Measurements from ENCODE around the gene EXOC3.

Gene EXOC3

GRCh38 chr5:509611-510185 lies 66.7 kb downstream of the EXOC3 start:
- no peak overlapping the region for H3K27ac ChIP-seq
- DNase-seq: no peak
- no peak for TF ChIP-seq CTCF (IDR thresholded peaks at IDR 0.05; ENCODE audit: low read depth, low read length, missing control alignments)
- in situ Hi-C loops (cut with HindIII; ENCODE audit: low pct_ligation_motif_present, low sequenced_read_pairs): no loop called here
- no peak overlapping the region for H3K4me3 ChIP-seq (ENCODE audit: low read depth, low read length)
- peaks cover 17% of the 10 kb centered on the region for H3K27me3 ChIP-seq (replicated peaks)
- H3K36me3 ChIP-seq (replicated peaks): no peaks in the 10 kb centered on the region

- Histone ChIP-seq H3K27me3 (replicated peaks) (peaks cover 16% of the 10 kb centered on the region), H3K4me3 (ENCODE audit: low read depth, low read length) (no peak overlapping the region), H3K36me3 (replicated peaks) (no peaks in the 10 kb centered on the region), H3K27ac (no peak overlapping the region)
- no peak for DNase-seq
- TF ChIP-seq CTCF (IDR thresholded peaks at IDR 0.05; ENCODE audit: low read depth, low read length, missing control alignments): no peak
- in situ Hi-C loops (cut with HindIII; ENCODE audit: low pct_ligation_motif_present, low sequenced_read_pairs): no loop called here
These were observed 67.5 kb downstream of the EXOC3 start for GRCh38 chr5:510521-510920.

GRCh38 chr5:511476-511875 lies 68.5 kb downstream of the EXOC3 start:
- TF ChIP-seq CTCF (IDR thresholded peaks at IDR 0.05; ENCODE audit: low read depth, low read length, missing control alignments): no peak
- H3K36me3 ChIP-seq (replicated peaks): no peaks in the 10 kb centered on the region
- in situ Hi-C loops (cut with HindIII; ENCODE audit: low pct_ligation_motif_present, low sequenced_read_pairs): no loop called here
- peaks cover 16% of the 10 kb centered on the region for H3K27me3 ChIP-seq (replicated peaks)
- no peak for DNase-seq
- H3K4me3 ChIP-seq (ENCODE audit: low read depth, low read length): no peak overlapping the region
- H3K27ac ChIP-seq: no peak overlapping the region

- H3K4me3 ChIP-seq (ENCODE audit: low read depth, low read length): no peak overlapping the region
- no peak for DNase-seq
- in situ Hi-C loops (cut with HindIII; ENCODE audit: low pct_ligation_motif_present, low sequenced_read_pairs): no loop called here
- H3K36me3 ChIP-seq (replicated peaks): no peaks in the 10 kb centered on the region
- no peak for TF ChIP-seq CTCF (IDR thresholded peaks at IDR 0.05; ENCODE audit: low read depth, low read length, missing control alignments)
- peaks cover 20% of the 10 kb centered on the region for H3K27me3 ChIP-seq (replicated peaks)
- H3K27ac ChIP-seq: no peak overlapping the region
These were observed 70.5 kb downstream of the EXOC3 start for GRCh38 chr5:513216-514100.

- no peak for TF ChIP-seq CTCF (IDR thresholded peaks at IDR 0.05; ENCODE audit: low read depth, low read length, missing control alignments)
- in situ Hi-C loops (cut with HindIII; ENCODE audit: low pct_ligation_motif_present, low sequenced_read_pairs): no loop called here
- Histone ChIP-seq H3K27me3 (replicated peaks) (peaks cover 20% of the 10 kb centered on the region), H3K36me3 (replicated peaks) (no peaks in the 10 kb centered on the region), H3K4me3 (ENCODE audit: low read depth, low read length) (no peak overlapping the region), H3K27ac (no peak overlapping the region)
- no peak for DNase-seq
These were observed 71.1 kb downstream of the EXOC3 start for GRCh38 chr5:514101-514485.
